ENCODE results near the gene R3HDM2. TPM values are rescaled to one million over a fixed set of nuclear protein-coding genes. Genes with fewer than 3 reads are reported as not detected.

R3HDM2 gene
- total RNA-seq, 2 experiments from 2014 or later = 25.8 to 47.2 TPM

GRCh38 chr12:57255916-57256315 is 174.9 kb downstream of the R3HDM2 start:
- ChIA-PET CTCF (ENCODE audit: unreplicated experiment) (no interaction called here), POLR2A (interaction anchor here (0.5 to 0.7 kb wide), 3 partner anchors 23 to 210 kb away, joined by 3 read pairs; no protein-coding TSS in a partner anchor)
- H3K4me2 ChIP-seq (ENCODE audit: low read length) = no peak overlapping the region
- H2AFZ ChIP-seq (ENCODE audit: low read length) = no peak overlapping the region
- intact Hi-C loops (cut with micrococcal nuclease; ENCODE audit: unreplicated experiment) = no loop called here
- no peak for DNase-seq (ENCODE audit: low spot score)
- TF ChIP-seq CTCF (conservative IDR thresholded peaks at IDR 0.05; ENCODE audit: low read length) = no peak
- TF ChIP-seq EZH2phosphoT487 (IDR thresholded peaks at IDR 0.05; ENCODE audit: borderline replicate concordance, low read depth, low read length) = no peak
- H3K9me3 ChIP-seq (ENCODE audit: low read length) = no peaks in the 10 kb centered on the region
- H3K36me3 ChIP-seq (ENCODE audit: insufficient read depth, low read length) = peaks cover 37% of the 10 kb centered on the region
- no peaks in the 10 kb centered on the region for H3K9me2 ChIP-seq (ENCODE audit: insufficient read depth, low read length)
- no TSS peak for BruUV-seq (replicated peaks)
- H3K27ac ChIP-seq (ENCODE audit: low read depth, low read length, poor library complexity, severe bottlenecking) = no peak overlapping the region
- no peak overlapping the region for H3K4me3 ChIP-seq (ENCODE audit: low read depth, low read length, poor library complexity, severe bottlenecking)
- no peaks in the 10 kb centered on the region for H4K20me1 ChIP-seq (ENCODE audit: insufficient read depth, low read length)
- H3K79me2 ChIP-seq (ENCODE audit: insufficient read depth, low read depth, low read length) = no peaks in the 10 kb centered on the region
- no peaks in the 10 kb centered on the region for H3K4me1 ChIP-seq (ENCODE audit: insufficient read depth, low read length, poor library complexity, severe bottlenecking)

GRCh38 chr12:57254506-57255280 is 176.2 kb downstream of the R3HDM2 start:
- Histone ChIP-seq H3K4me1 (ENCODE audit: insufficient read depth, low read length, poor library complexity, severe bottlenecking) (no peaks in the 10 kb centered on the region), H2AFZ (ENCODE audit: low read length) (no peak overlapping the region), H3K4me3 (ENCODE audit: low read depth, low read length, poor library complexity, severe bottlenecking) (no peak overlapping the region), H3K27ac (ENCODE audit: low read depth, low read length, poor library complexity, severe bottlenecking) (no peak overlapping the region), H3K9me2 (ENCODE audit: insufficient read depth, low read length) (no peaks in the 10 kb centered on the region), H3K9me3 (ENCODE audit: low read length) (no peaks in the 10 kb centered on the region), H3K79me2 (ENCODE audit: insufficient read depth, low read depth, low read length) (no peaks in the 10 kb centered on the region), H4K20me1 (ENCODE audit: insufficient read depth, low read length) (no peaks in the 10 kb centered on the region), H3K36me3 (ENCODE audit: insufficient read depth, low read length) (peaks cover 32% of the 10 kb centered on the region), H3K4me2 (ENCODE audit: low read length) (no peak overlapping the region)
- TF ChIP-seq EZH2phosphoT487 (IDR thresholded peaks at IDR 0.05; ENCODE audit: borderline replicate concordance, low read depth, low read length) = no peak
- no peak for TF ChIP-seq CTCF (conservative IDR thresholded peaks at IDR 0.05; ENCODE audit: low read length)
- intact Hi-C loops (cut with micrococcal nuclease; ENCODE audit: unreplicated experiment) = no loop called here
- DNase-seq (ENCODE audit: low spot score) = no peak
- POLR2A ChIA-PET = no interaction called here
- TSS peak; percentile 52 for BruUV-seq (replicated peaks)
- CTCF ChIA-PET (ENCODE audit: unreplicated experiment) = no interaction called here

GRCh38 chr12:57250956-57251355 is 179.9 kb downstream of the R3HDM2 start, which contains the start of gene STAC3:
TSS of gene STAC3 (minus strand) at chr12:57251187. CDS start at chr12:57249636, 1,551 bp downstream.
- DNase-seq (ENCODE audit: low spot score) = no peak
- ChIA-PET POLR2A (interaction anchor here (0.6 to 1.0 kb wide), 3 partner anchors 10 to 202 kb away, joined by 3 to 5 read pairs (median 4); no protein-coding TSS in a partner anchor), CTCF (ENCODE audit: unreplicated experiment) (interaction anchor here (0.6 kb wide), 1 partner anchor 65 kb away, joined by 4 read pairs; no protein-coding TSS in a partner anchor)
- Histone ChIP-seq H3K36me3 (ENCODE audit: insufficient read depth, low read length) (peaks cover 3% of the 10 kb centered on the region; the same call in 1 of the 2 replicates), H3K4me1 (ENCODE audit: insufficient read depth, low read length, poor library complexity, severe bottlenecking) (peaks cover 7% of the 10 kb centered on the region), H3K9me3 (ENCODE audit: low read length) (no peaks in the 10 kb centered on the region), H3K27ac (ENCODE audit: low read depth, low read length, poor library complexity, severe bottlenecking) (no peak within 1 kb of the TSS), H3K9me2 (ENCODE audit: insufficient read depth, low read length) (no peaks in the 10 kb centered on the region), H3K4me2 (ENCODE audit: low read length) (no peak within 1 kb of the TSS), H3K4me3 (ENCODE audit: low read depth, low read length, poor library complexity, severe bottlenecking) (no peak within 1 kb of the TSS), H4K20me1 (ENCODE audit: insufficient read depth, low read length) (no peaks in the 10 kb centered on the region), H2AFZ (ENCODE audit: low read length) (no peak within 1 kb of the TSS), H3K79me2 (ENCODE audit: insufficient read depth, low read depth, low read length) (no peaks in the 10 kb centered on the region)
- TF ChIP-seq EZH2phosphoT487 (IDR thresholded peaks at IDR 0.05; ENCODE audit: borderline replicate concordance, low read depth, low read length) (no peak), CTCF (conservative IDR thresholded peaks at IDR 0.05; ENCODE audit: low read length) (no peak)
- BruUV-seq (replicated peaks) = no TSS peak
- intact Hi-C loops (cut with micrococcal nuclease; ENCODE audit: unreplicated experiment) = no loop called here
